LNCaP clone FGC (cell line): ENCODE data around the gene RNU6-9.
"Not testable (repeated sequence)": the region's sequence is repeated elsewhere in the genome, so short reads cannot be mapped to it uniquely, and the experiment has no call there.

Experiments
- DNase-seq: peaks from one replicate; pipeline ENCODE4 v3.0.0-alpha.2; 2011; ENCODE audit warnings: low read depth
- H3K4me3 ChIP-seq: 2 replicates; pipeline ENCODE4 v1.5.1; 2011; ENCODE audit warnings: mild to moderate bottlenecking, low read depth, low read length, control low read depth
- TF ChIP-seq, protein P1 (sequence below): IDR thresholded peaks from 2 replicates; pipeline ENCODE4 v1.5.1; 2012; ENCODE audit warnings: mild to moderate bottlenecking; ENCODE audit not compliant: control insufficient read depth, insufficient read depth; ENCODE audit errors: extremely low read depth

The RNU6-9 gene

GRCh38 chr19:875265-875879, 17.9 kb upstream of the RNU6-9 start:
- H3K4me3 ChIP-seq, result no peak overlapping the region
- TF ChIP-seq, protein P1, sequence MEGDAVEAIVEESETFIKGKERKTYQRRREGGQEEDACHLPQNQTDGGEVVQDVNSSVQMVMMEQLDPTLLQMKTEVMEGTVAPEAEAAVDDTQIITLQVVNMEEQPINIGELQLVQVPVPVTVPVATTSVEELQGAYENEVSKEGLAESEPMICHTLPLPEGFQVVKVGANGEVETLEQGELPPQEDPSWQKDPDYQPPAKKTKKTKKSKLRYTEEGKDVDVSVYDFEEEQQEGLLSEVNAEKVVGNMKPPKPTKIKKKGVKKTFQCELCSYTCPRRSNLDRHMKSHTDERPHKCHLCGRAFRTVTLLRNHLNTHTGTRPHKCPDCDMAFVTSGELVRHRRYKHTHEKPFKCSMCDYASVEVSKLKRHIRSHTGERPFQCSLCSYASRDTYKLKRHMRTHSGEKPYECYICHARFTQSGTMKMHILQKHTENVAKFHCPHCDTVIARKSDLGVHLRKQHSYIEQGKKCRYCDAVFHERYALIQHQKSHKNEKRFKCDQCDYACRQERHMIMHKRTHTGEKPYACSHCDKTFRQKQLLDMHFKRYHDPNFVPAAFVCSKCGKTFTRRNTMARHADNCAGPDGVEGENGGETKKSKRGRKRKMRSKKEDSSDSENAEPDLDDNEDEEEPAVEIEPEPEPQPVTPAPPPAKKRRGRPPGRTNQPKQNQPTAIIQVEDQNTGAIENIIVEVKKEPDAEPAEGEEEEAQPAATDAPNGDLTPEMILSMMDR, result no peak

DNA sequence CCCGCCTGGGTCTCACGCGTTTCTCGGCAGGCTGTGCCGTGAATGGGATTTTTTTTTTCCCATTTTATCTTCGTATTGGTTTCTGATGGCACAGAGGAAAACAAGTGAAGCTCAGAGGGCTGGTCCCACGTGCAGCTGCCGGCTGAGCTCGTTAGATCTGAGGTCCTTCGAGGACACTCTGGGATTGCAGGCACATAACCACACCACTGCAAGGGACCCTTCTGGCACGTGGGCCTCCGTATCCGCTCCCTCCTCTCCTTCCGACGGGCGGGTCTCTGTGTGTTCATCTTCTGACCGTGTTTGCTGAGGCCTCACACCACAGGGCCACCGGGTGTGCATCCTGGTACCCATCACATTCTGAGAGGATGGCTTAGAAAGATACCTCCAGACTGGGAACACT, 17.2 kb upstream of the RNU6-9 start:
- TF ChIP-seq, protein P1, result no peak
- no peak for DNase-seq
- H3K4me3 ChIP-seq, result no peak overlapping the region

More at GRCh38 chr19:875265-875879, 17.9 kb upstream of the RNU6-9 start:
- no peak for DNase-seq

DNA sequence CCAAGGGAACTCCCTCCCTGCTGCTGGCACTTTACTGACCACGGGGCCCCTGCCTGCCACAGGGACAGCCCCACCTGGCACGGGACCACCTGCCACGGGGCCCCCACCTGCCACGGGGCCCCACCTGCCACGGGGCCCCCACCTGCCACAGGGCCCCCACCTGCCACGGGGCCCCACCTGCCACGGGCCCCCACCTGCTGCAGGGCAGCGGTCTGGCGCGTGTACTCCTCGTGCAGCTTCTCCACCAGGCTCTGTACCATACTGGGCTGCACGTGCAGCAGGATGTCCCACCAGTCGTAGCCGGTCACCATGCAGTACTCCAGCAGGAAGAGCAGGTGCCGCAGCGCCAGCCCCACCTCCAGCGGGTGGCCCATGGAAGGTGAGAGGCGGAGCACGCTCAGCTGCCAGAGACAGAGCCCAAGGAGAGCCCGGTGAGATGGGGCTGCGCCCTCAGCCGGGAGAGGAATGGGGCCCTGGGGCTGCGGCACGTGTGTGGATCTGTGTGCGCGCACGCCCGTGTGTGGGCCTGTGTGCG, 16.4 kb upstream of the RNU6-9 start:
- TF ChIP-seq, protein P1, result no peak
- DNase-seq, result no peak
- no peak overlapping the region for H3K4me3 ChIP-seq

DNA sequence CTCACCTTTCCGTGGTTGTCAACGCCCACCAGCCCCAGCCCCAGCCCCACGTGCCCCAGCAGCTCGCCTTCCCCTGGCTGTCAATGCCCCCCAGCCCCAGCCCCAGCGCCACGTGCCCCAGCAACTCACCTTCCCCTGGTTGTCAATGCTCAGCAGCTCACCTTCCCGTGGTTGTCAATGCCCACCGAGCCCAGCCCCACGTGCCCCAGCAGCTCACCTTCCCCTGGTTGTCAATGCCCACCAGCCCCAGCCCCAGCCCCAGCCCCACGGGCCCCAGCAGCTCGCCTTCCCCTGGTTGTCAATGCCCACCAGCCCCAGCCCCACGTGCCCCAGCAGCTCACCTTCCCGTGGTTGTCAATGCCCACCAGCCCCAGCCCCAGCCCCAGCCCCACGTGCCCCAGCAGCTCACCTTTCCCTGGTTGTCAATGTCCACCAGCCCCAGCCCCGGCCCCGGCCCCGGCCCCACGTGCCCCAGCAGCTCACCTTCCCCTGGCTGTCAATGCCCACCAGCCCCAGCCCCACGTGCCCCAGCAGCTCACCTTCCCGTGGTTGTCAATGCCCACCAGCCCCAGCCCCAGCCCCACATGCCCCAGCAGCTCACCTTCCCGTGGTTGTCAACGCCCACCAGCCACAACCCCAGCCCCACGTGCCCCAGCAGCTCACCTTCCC, 15.2 kb upstream of the RNU6-9 start:
- not testable (repeated sequence) for H3K4me3 ChIP-seq, DNase-seq

- DNase-seq, H3K4me3 ChIP-seq: not testable (repeated sequence)
Measured at GRCh38 chr19:878751-879561, 14.3 kb upstream of the RNU6-9 start.

GRCh38 chr19:879711-880438, 13.4 kb upstream of the RNU6-9 start:
- TF ChIP-seq, protein P1, result no peak

DNA sequence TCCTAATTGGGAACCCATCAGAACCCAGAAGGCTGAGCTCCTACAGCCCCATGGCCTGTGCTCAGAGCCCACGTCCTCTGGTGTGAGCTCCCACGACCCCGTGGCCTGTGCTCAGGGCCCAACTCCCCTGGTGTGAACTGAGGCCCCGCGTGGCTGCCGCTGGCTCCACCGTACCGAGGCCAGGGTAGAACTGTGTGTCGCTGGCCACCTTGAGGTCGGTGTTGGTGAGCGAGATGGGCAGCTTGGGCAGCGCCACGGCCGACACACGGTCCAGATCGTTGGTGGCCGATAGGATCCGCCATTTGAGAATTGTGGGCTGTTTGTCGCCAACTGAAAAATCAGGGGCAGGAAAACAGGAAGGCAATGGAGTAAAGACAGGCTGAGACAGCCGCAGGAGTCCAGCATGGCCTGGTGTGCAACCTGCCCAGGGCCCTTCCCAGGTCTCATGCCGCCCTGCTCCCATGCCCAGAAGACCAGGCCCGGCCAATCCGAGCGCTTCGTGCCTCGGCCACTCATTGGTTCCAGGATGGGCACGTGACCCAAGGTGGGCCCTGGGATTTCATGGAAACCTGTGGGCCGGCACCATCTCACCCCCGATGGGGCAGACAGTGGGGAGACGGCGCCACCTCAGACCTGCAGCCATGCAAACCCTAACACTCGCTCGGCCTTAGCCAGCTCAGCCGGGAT, 11.8 kb upstream of the RNU6-9 start:
- TF ChIP-seq, protein P1, result no peak

More at GRCh38 chr19:879711-880438, 13.4 kb upstream of the RNU6-9 start:
- no peak overlapping the region for H3K4me3 ChIP-seq
- no peak for DNase-seq

More for the DNA sequence above, 11.8 kb upstream of the RNU6-9 start:
- no peak overlapping the region for H3K4me3 ChIP-seq
- DNase-seq, result no peak
